Effector memory CD8-positive, alpha-beta T cell (primary cell): ENCODE measurements around the gene DLX6.

Source experiments
- ATAC-seq: fragments of 150-1000 bp; cut with Tn5 transposase; replicated peaks from 2 replicates; pipeline ENCODE4 v1.10.0; 2021; ENCODE audit warnings: mild to moderate bottlenecking, moderate library complexity
- DNase-seq, 3 experiments: peaks; one replicate each; pipeline ENCODE4 v3.0.0; 2021
- H3K27ac Mint-ChIP-seq, 2 donors: one replicate each; pipeline ENCODE4 v1.8.0; 2022; ENCODE audit warnings: mild to moderate bottlenecking in 2 of 2, mixed read lengths in 2 of 2, moderate library complexity in 2 of 2
- H3K27me3 Mint-ChIP-seq, 2 donors: one replicate each; pipeline ENCODE4 v1.8.0; 2022; ENCODE audit warnings: mixed read lengths in 2 of 2
- H3K36me3 Mint-ChIP-seq: one replicate; pipeline ENCODE4 v1.8.0; 2022; ENCODE audit warnings: mild to moderate bottlenecking, moderate library complexity, mixed read lengths; ENCODE audit not compliant: insufficient read depth
- H3K4me1 Mint-ChIP-seq, 2 donors: one replicate each; pipeline ENCODE4 v1.8.0; 2022; ENCODE audit warnings: low read depth in 2 of 2, mixed read lengths in 2 of 2
- H3K4me3 Mint-ChIP-seq, 2 donors: one replicate each; pipeline ENCODE4 v1.8.0; 2022; ENCODE audit warnings: mild to moderate bottlenecking in 2 of 2, mixed read lengths in 2 of 2, moderate library complexity in 2 of 2
- H3K9me3 Mint-ChIP-seq, 2 donors: one replicate each; pipeline ENCODE4 v1.8.0; 2022; ENCODE audit warnings: mixed read lengths in 2 of 2

DLX6 gene

DNA sequence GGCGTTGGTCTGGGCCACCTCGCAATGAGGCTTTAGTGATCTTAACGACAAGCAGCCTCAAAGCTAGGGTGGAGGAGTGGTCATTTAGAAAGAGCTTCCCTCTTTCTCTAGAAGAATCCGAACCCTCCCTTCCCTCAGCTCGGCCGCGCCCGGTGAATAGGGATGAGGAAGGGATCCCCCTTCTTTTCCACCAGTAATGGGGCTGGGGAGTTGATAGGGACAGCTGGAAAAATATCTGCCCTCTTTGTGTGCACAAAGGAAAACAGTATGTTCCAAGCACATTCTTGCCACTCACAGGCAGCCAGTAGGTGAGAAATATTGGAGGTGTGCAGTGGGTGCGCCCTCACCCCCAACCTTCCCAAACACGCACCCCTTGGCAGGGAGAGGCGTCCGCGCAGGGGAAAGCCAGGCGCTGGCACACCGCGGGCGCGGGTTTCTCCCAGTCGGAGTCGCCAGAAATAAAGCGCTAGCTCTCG is 12.8 kb downstream of the DLX6 start:
- DNase-seq (no peak), ATAC-seq (no peak)
- Mint-ChIP-seq H3K27me3 (peaks cover 95 to 100% of the 10 kb centered on the region in 2 donors), H3K9me3 (no peaks in the 10 kb centered on the region), H3K4me1 (peaks cover 9 to 23% of the 10 kb centered on the region in 2 donors), H3K4me3 (no peak overlapping the region), H3K27ac (no peak overlapping the region), H3K36me3 (peaks cover 2% of the 10 kb centered on the region)

DNA sequence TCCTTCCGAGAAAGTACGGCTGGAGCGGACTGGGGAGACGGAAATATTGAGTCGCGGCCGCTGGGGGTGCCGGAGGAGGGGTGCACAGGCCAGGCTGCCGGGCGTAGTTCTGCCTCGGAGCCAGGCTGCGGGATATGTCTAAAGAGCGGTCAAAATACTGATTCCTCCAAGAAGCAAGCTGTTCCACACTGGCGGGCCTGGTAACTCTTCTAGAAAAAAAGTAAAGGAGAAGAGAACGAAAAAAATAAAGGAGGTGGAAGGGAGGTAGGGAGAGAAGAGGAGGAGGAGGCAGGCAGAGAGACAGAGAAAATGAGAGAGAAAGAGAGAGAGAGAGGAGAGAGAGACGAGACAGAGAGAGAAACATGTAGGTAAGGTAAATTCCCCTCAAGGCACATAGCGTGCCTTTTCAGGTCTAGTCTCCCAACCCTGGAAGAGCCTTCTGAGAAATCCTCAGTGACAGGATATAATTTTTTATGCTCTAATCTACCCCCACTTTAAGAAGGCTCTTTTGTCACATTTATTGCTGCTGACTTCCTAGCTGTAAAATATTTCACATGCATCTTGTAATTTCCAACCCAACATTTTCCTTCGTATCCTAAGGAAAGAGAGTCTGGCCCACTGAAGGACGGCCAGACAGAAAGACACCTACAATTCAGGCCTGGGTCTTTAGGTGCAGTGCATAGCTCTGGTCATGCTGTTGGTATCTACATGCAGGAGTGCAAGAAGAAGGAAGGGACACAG is 13.6 kb downstream of the DLX6 start:
- no peak for DNase-seq
- peaks cover 11 to 23% of the 10 kb centered on the region in 2 donors for H3K4me1 Mint-ChIP-seq

GRCh38 chr7:97019710-97020225 is 14.4 kb downstream of the DLX6 start:
- DNase-seq (no peak), ATAC-seq (no peak)
- Mint-ChIP-seq H3K4me3 (no peak overlapping the region), H3K27ac (no peak overlapping the region), H3K9me3 (no peaks in the 10 kb centered on the region), H3K4me1 (peaks cover 19 to 29% of the 10 kb centered on the region in 2 donors), H3K36me3 (peaks cover 6% of the 10 kb centered on the region), H3K27me3 (peaks cover 95 to 100% of the 10 kb centered on the region in 2 donors)

More for the DNA sequence above, 13.6 kb downstream of the DLX6 start:
- ATAC-seq: no peak
- Mint-ChIP-seq H3K27me3 (peaks cover 95 to 100% of the 10 kb centered on the region in 2 donors), H3K9me3 (no peaks in the 10 kb centered on the region), H3K4me3 (no peak overlapping the region), H3K36me3 (peaks cover 2% of the 10 kb centered on the region), H3K27ac (no peak overlapping the region)

DNA sequence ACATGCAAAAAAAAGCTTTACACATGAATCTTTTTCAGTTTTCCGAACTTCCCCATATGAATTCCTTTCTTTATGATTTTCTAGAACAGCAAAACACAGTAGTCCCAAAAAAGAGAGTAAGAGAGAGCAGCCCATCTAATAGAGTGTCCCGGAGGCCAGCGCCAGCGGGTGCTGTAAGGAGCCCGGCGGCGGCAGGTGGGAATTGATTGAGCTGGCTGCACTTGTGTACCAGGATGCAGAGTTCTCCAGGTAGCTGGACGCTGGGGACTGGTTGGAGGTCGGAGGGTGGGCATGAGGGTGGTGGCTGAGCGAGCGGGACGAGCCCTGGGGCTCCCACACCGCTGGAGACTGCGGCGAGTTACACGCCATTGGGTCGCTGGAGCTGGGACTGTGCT is 15.2 kb downstream of the DLX6 start:
- H3K4me3 Mint-ChIP-seq: no peak overlapping the region
- peaks cover 97 to 100% of the 10 kb centered on the region in 2 donors for H3K27me3 Mint-ChIP-seq
- peaks cover 19 to 29% of the 10 kb centered on the region in 2 donors for H3K4me1 Mint-ChIP-seq
- ATAC-seq (no peak), DNase-seq (no peak)
- H3K9me3 Mint-ChIP-seq: no peaks in the 10 kb centered on the region
- H3K27ac Mint-ChIP-seq: no peak overlapping the region
- H3K36me3 Mint-ChIP-seq: peaks cover 6% of the 10 kb centered on the region

GRCh38 chr7:97020996-97021746 is 15.8 kb downstream of the DLX6 start:
- Mint-ChIP-seq H3K36me3 (peaks cover 6% of the 10 kb centered on the region), H3K4me1 (peaks cover 24 to 34% of the 10 kb centered on the region in 2 donors), H3K4me3 (no peak overlapping the region), H3K9me3 (no peaks in the 10 kb centered on the region), H3K27ac (no peak overlapping the region), H3K27me3 (peaks cover 97 to 100% of the 10 kb centered on the region in 2 donors)
- no peak for ATAC-seq
- no peak for DNase-seq

DNA sequence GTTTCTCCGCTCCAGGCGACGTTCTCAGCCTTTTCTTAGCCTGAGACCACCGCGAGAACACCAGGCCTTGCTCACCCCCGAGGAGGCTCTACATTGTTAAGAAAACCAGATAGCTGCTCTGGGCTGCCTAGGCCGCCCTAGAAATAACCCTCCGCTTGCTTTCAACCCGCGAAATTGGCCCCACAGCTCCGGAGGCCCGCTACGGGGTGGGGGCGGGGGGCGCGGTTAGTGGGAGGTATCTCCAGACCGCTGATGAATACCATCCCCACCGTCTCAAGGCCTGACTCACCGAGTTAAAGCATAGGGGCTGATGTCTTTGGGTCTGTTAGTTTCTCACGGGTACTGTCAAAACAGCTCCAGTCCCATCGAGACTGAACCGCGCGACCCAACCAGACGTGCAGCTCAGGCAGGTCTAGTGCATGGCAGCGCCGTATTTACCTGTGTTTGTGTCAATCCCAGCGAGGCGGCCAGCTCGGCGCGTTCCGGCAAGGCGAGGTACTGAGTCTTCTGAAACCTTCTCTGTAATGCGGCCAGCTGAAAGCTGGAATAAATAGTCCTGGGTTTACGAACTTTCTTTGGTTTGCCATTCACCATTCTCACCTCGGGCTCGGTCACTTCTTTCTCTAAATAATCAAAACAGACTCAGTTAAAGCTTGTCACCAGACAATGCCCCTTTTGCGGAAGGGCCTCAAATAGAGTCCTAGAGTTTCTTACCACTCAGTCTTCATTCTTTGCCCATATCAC is 16.6 kb downstream of the DLX6 start:
- Mint-ChIP-seq H3K27ac (no peak overlapping the region), H3K4me3 (no peak overlapping the region), H3K4me1 (peaks cover 27 to 36% of the 10 kb centered on the region in 2 donors), H3K9me3 (no peaks in the 10 kb centered on the region), H3K27me3 (peaks cover 97 to 100% of the 10 kb centered on the region in 2 donors), H3K36me3 (peaks cover 6% of the 10 kb centered on the region)
- DNase-seq (no peak), ATAC-seq (no peak)

- peaks cover 97 to 100% of the 10 kb centered on the region in 2 donors for H3K27me3 Mint-ChIP-seq
- peaks cover 6% of the 10 kb centered on the region for H3K36me3 Mint-ChIP-seq
- no peak overlapping the region for H3K4me3 Mint-ChIP-seq
- H3K9me3 Mint-ChIP-seq: no peaks in the 10 kb centered on the region
- no peak for DNase-seq
- ATAC-seq: no peak
- peaks cover 35% of the 10 kb centered on the region in 2 donors for H3K4me1 Mint-ChIP-seq
- no peak overlapping the region for H3K27ac Mint-ChIP-seq
These were observed 17.3 kb downstream of the DLX6 start for GRCh38 chr7:97022491-97023306.

- ATAC-seq (no peak), DNase-seq (no peak)
- H3K9me3 Mint-ChIP-seq: no peaks in the 10 kb centered on the region
- no peak within 1 kb of the TSS for H3K27ac Mint-ChIP-seq
- peak within 1 kb of the TSS; percentile 40 to 48 for H3K4me3 Mint-ChIP-seq
- peaks cover 91 to 97% of the 10 kb centered on the region in 2 donors for H3K27me3 Mint-ChIP-seq
- peaks cover 34 to 38% of the 10 kb centered on the region in 2 donors for H3K4me1 Mint-ChIP-seq
- peaks cover 6% of the 10 kb centered on the region for H3K36me3 Mint-ChIP-seq
These were observed 19.1 kb downstream of the DLX6 start, which contains the start of gene DLX5 for GRCh38 chr7:97024209-97025129. DLX5 (minus strand) TSS chr7:97024831; CDS start chr7:97024623, 208 bp downstream.

GRCh38 chr7:97025130-97025499 is 19.8 kb downstream of the DLX6 start:
- ATAC-seq (no peak), DNase-seq (no peak)
- Mint-ChIP-seq H3K27me3 (peaks cover 87 to 92% of the 10 kb centered on the region in 2 donors), H3K9me3 (no peaks in the 10 kb centered on the region), H3K36me3 (peaks cover 6% of the 10 kb centered on the region), H3K4me1 (peaks cover 34 to 38% of the 10 kb centered on the region in 2 donors), H3K27ac (no peak overlapping the region), H3K4me3 (no peak overlapping the region)

DNA sequence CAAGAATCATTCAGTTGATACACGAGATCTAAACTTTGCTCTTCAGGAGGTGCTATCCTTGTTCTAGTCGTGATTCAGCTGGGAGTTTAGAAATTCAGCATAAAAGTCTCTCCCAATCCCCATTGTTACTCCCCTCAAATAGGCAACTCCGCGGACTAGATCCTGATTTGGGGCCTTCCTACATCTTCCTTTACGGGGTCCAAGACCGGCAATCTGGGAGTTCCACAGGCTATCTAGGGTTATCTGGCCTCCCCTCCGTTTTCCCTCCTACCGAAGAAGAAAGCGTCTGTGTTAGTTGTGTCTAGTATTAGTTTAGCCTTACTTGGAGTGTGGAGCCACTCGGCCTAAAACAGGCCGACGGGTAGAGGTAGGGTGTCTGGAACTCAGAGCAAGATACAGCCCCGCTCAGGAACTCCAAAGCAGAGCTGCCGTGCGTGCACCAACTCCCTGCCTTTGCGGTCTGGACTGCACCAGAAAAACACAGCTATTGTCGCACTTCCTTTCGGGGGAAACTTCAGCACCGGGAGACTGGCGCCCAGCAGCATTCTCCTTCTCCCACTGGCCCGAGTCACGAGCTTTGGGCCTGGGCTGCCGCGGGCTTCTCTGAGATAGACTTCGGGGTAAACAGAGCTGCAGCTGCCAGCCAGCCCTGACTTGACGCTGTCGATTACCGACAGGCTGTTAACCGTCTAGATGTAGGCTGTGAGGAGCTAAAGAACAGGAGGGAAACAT is 20.8 kb downstream of the DLX6 start:
- no peak for DNase-seq
- H3K36me3 Mint-ChIP-seq: peaks cover 6% of the 10 kb centered on the region
- peak overlapping the region; percentile 60 to 70 for H3K4me3 Mint-ChIP-seq
- H3K4me1 Mint-ChIP-seq: peaks cover 32 to 38% of the 10 kb centered on the region in 2 donors
- H3K27me3 Mint-ChIP-seq: peaks cover 83 to 88% of the 10 kb centered on the region in 2 donors
- no peak overlapping the region for H3K27ac Mint-ChIP-seq
- peak; percentile 33 for ATAC-seq
- no peaks in the 10 kb centered on the region for H3K9me3 Mint-ChIP-seq

- Mint-ChIP-seq H3K4me3 (peak overlapping the region; percentile 60 to 70), H3K9me3 (no peaks in the 10 kb centered on the region), H3K27ac (no peak overlapping the region), H3K36me3 (peaks cover 6% of the 10 kb centered on the region), H3K27me3 (peaks cover 82 to 88% of the 10 kb centered on the region in 2 donors), H3K4me1 (peaks cover 28 to 38% of the 10 kb centered on the region in 2 donors)
- no peak for DNase-seq
- peak; percentile 17 for ATAC-seq
These were observed 21.5 kb downstream of the DLX6 start for GRCh38 chr7:97026715-97027426.
